SU-DHL-6 (cell line): ENCODE results near the gene MAST1.

ENCODE experiments used
- EZH2phosphoT487 ChIP-seq: fragments of 200-600 bp; sonication (generic), shearing (Covaris generic); conservative IDR thresholded peaks from 2 replicates; pipeline ENCODE4 v1.6.1; 2018; ENCODE audit warnings: mild to moderate bottlenecking, antibody characterized with exemption, low read length, moderate library complexity, mixed read lengths
- TF ChIP-seq, protein P1 (sequence below): fragments of 200-600 bp; sonication (generic); IDR thresholded peaks from one replicate; pipeline ENCODE4 v1.5.1; 2017; ENCODE audit warnings: antibody characterized with exemption, mild to moderate bottlenecking, low read length, moderate library complexity; ENCODE audit not compliant: insufficient read depth, poor library complexity, severe bottlenecking

DNA sequence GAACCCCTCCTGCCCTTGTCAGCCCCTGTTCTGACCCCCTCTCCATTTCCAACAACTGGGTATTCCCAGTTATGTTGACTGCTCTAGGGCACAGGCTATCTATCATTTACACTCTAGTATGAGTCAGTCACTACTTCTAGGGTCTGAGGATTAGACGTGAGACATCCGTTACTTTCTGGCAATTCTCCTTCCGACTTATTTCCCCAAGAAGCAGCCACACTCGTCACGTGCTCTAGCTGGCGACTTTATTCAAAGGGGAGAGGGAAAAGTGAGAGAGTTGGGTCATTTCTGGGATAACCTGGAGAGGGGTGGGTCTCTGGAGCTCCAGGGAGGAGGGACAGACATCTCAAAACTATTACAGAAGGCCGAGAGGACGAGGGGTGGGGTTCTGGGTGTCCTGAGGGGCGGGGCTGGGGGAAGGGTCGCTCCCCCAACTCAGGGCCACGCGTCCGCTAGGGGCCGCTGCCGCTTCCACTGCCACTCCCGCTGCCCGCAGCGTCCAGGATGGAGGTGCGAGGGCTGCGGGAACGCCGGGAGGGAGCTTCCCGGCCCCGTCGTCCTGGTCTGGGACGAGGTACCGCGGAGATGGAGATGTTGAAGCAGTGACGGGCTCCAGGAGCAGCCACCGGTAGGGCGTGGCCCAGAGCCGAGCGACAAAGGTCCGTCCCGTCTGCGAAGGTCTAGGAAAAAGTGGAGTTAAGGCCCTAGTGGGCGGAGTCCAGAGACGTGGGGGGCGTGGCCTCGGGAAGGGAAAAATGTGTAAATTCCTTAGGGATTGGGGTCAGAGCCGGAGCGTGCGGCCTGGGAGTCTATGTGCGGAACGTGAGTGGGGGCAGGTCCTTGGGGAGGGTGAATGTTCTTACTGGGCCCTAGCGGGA, 12.8 kb upstream of the MAST1 start:
- TF ChIP-seq, protein P1, sequence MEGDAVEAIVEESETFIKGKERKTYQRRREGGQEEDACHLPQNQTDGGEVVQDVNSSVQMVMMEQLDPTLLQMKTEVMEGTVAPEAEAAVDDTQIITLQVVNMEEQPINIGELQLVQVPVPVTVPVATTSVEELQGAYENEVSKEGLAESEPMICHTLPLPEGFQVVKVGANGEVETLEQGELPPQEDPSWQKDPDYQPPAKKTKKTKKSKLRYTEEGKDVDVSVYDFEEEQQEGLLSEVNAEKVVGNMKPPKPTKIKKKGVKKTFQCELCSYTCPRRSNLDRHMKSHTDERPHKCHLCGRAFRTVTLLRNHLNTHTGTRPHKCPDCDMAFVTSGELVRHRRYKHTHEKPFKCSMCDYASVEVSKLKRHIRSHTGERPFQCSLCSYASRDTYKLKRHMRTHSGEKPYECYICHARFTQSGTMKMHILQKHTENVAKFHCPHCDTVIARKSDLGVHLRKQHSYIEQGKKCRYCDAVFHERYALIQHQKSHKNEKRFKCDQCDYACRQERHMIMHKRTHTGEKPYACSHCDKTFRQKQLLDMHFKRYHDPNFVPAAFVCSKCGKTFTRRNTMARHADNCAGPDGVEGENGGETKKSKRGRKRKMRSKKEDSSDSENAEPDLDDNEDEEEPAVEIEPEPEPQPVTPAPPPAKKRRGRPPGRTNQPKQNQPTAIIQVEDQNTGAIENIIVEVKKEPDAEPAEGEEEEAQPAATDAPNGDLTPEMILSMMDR: peak; percentile 12
- no peak for TF ChIP-seq EZH2phosphoT487
